SK-N-DZ (cell line): ENCODE measurements around the gene BRD2.

Source experiments
- DNase-seq: peaks from one replicate; pipeline ENCODE4 v3.0.0-alpha.2; 2015; ENCODE audit warnings: low spot score

Gene BRD2

GRCh38 chr6:32972353-32973143 is 4.2 kb downstream of the BRD2 start:
- no peak for DNase-seq

GRCh38 chr6:32973144-32974015 is 5.0 kb downstream of the BRD2 start:
- peak; percentile 31 for DNase-seq

- DNase-seq = no peak
Observed at GRCh38 chr6:32974016-32974333, 5.6 kb downstream of the BRD2 start.

- no peak for DNase-seq
Observed at GRCh38 chr6:32974541-32975308, 6.3 kb downstream of the BRD2 start.

- no peak for DNase-seq
Observed at GRCh38 chr6:32975886-32976285, 7.5 kb downstream of the BRD2 start.

GRCh38 chr6:32976334-32977069 is 8.1 kb downstream of the BRD2 start:
- DNase-seq = no peak

DNA sequence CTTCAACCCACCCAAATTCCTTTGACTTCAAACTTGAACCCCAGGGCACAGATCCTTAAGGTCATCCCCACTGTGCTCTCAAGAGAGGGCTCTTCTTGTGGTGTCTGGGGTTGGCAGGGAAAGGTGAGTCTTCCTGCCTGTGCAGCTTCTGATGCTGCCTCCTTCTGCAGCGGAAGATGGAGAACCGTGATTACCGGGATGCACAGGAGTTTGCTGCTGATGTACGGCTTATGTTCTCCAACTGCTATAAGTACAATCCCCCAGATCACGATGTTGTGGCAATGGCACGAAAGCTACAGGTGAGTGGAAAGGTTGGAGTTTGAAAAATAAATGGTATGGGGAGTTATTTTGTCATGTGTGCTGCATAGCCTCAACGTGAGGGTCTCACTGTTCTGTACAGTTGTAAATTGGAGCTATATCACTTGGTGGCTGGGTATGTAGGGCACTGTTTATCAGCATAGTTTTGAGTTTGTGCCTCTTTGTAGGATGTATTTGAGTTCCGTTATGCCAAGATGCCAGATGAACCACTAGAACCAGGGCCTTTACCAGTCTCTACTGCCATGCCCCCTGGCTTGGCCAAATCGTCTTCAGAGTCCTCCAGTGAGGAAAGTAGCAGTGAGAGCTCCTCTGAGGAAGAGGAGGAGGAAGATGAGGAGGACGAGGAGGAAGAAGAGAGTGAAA is 9.0 kb downstream of the BRD2 start:
- DNase-seq = no peak

DNA sequence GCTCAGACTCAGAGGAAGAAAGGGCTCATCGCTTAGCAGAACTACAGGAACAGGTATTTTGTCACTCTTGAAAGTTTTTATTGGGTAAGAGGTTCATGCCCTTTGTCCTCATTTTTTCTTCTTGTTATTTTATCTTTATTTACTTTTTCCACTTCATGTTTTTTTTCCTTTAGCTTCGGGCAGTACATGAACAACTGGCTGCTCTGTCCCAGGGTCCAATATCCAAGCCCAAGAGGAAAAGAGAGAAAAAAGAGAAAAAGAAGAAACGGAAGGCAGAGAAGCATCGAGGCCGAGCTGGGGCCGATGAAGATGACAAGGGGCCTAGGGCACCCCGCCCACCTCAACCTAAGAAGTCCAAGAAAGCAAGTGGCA is 9.5 kb downstream of the BRD2 start:
- no peak for DNase-seq

DNA sequence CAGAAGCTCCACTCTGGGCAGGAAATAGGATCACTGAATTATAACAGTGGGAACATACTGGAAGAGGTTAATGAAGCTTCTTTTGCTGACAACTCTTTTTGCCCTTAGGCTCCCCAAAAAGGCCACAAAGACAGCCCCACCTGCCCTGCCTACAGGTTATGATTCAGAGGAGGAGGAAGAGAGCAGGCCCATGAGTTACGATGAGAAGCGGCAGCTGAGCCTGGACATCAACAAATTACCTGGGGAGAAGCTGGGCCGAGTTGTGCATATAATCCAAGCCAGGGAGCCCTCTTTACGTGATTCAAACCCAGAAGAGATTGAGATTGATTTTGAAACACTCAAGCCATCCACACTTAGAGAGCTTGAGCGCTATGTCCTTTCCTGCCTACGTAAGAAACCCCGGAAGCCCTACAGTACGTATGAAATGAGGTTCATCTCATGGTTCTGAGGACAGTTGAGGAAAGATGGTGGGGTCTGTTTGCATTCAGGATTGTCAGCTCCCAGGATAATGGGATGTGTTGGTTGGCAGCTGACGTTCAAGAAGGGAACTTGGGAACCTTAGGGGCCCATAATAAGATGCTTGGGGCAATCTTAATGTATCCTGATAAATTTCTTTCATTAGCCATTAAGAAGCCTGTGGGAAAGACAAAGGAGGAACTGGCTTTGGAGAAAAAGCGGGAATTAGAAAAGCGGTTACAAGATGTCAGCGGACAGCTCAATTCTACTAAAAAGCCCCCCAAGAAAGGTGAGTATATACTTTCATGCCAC is 11.5 kb downstream of the BRD2 start:
- no peak for DNase-seq

DNA sequence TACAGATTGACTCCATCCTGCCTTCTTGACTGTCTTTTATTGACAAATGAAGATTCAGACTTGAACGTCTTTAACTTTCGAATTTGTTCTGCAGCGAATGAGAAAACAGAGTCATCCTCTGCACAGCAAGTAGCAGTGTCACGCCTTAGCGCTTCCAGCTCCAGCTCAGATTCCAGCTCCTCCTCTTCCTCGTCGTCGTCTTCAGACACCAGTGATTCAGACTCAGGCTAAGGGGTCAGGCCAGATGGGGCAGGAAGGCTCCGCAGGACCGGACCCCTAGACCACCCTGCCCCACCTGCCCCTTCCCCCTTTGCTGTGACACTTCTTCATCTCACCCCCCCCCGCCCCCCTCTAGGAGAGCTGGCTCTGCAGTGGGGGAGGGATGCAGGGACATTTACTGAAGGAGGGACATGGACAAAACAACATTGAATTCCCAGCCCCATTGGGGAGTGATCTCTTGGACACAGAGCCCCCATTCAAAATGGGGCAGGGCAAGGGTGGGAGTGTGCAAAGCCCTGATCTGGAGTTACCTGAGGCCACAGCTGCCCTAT is 12.2 kb downstream of the BRD2 start:
- no peak for DNase-seq

DNA sequence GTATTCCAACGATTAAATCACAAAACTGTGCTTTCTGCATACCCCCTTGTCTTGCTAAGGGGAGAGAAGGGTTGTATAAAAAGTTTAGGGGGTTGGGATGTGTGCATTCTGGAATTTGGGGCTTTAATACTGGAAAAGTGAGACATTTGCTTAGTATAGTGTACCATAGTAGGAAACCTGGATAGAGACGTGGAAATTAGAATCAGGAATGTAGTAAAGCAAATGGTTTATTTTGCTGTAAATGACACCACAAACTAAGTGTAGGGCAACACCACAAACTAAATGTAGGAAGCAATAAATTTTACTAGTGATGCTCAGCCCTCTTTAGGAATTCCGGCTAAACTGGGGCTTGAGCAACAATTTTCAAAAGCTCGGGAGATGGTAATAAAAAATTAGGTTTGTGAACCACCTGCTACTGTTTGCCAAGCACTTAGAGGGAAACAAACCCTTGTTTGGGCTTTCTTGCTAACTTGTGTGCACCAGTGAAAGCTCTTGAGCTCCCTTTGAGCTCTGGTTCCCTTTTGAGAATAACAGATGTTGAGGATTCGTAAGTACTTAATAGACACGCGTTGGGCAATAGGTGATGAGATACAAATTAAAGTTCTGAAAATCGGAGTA is 13.8 kb downstream of the BRD2 start:
- no peak for DNase-seq

GRCh38 chr6:32982702-32983492 is 14.5 kb downstream of the BRD2 start:
- DNase-seq = no peak

DNA sequence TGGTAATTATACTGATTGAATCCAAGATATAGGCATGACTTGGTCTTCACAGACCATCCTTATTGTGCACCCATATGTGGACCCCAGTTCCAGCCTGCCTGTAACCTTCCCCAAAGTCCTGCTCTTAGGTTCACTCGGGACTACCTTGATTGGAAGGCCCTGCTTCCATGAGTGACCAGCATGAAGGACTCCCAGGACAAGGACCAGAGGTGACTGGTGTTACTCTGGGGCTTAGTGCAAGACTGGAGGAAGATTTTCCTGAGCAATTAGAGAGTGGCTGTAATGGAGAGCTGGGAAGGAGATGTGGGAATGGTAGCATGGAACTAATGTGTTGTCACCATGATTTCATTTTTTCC is 15.1 kb downstream of the BRD2 start:
- DNase-seq = no peak

GRCh38 chr6:32983964-32984621 is 15.7 kb downstream of the BRD2 start:
- no peak for DNase-seq

GRCh38 chr6:32984622-32985389 is 16.4 kb downstream of the BRD2 start:
- DNase-seq = peak; percentile 81

DNA sequence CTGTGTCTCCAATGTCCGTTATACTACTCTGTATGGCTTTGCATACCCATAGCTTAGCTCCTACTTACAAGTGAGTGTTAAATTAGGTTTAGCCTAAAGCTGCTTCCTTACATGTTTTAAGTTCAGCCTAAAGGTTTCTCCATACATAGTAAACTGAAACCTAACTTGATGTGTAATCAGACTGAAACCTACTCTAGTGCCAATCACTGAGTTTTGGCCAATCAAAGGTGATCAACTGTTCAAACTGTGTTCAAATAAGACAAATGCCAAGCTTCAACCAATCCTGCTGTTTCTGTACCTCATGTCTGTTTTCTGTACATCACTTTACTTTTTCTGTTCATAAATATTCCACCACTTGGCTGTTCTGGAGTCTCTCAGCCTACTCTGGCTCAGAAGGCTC is 21.0 kb downstream of the BRD2 start:
- DNase-seq = no peak

GRCh38 chr6:32991972-32992371 is 23.6 kb downstream of the BRD2 start:
- no peak for DNase-seq
